SU-DHL-6 (cell line): ENCODE measurements around the gene KSR2.

ENCODE experiments used
- H2AFZ ChIP-seq: fragments of 200-600 bp; sonication (generic); 2 replicates; pipeline ENCODE4 v1.6.1; 2014; ENCODE audit warnings: low read depth, mild to moderate bottlenecking, moderate library complexity, mixed read lengths, antibody characterized with exemption, low read length; ENCODE audit not compliant: severe bottlenecking
- H3F3A ChIP-seq: fragments of 200-600 bp; shearing (Covaris generic); 2 replicates; pipeline ENCODE4 v1.6.0; 2016; ENCODE audit warnings: antibody characterized with exemption, mild to moderate bottlenecking; ENCODE audit not compliant: insufficient read depth
- H3K27ac ChIP-seq: fragments of 200-600 bp; sonication (generic); 2 replicates; pipeline ENCODE4 v1.5.1; 2016; ENCODE audit warnings: low read depth, mild to moderate bottlenecking, low read length, moderate library complexity, mixed read lengths
- H3K27me3 ChIP-seq: fragments of 200-600 bp; sonication (generic), shearing (Covaris generic); 2 replicates; pipeline ENCODE4 v1.6.0; 2014; ENCODE audit warnings: mild to moderate bottlenecking, low read length
- H3K36me3 ChIP-seq: fragments of 200-600 bp; sonication (generic); 2 replicates; pipeline ENCODE4 v1.6.1; 2014; ENCODE audit warnings: mild to moderate bottlenecking, low read length, mixed read lengths
- H3K4me2 ChIP-seq: fragments of 300-600, 200-600 bp; shearing (Covaris generic), sonication (generic); 2 replicates; pipeline ENCODE4 v1.6.0; 2014; ENCODE audit warnings: low read length, low read depth, mild to moderate bottlenecking; ENCODE audit not compliant: poor library complexity, severe bottlenecking
- H3K4me3 ChIP-seq: fragments of 200-600 bp; sonication (generic); 2 replicates; pipeline ENCODE4 v1.5.1; 2014; ENCODE audit warnings: antibody characterized with exemption, low read length, mild to moderate bottlenecking, mixed read lengths; ENCODE audit not compliant: insufficient read depth, poor library complexity, severe bottlenecking
- H3K79me2 ChIP-seq: fragments of 200-600 bp; sonication (generic); 2 replicates; pipeline ENCODE4 v1.6.1; 2014; ENCODE audit warnings: mild to moderate bottlenecking, low read length, moderate library complexity; ENCODE audit not compliant: insufficient read depth
- H3K9ac ChIP-seq: fragments of 200-600 bp; sonication (generic); 2 replicates; pipeline ENCODE4 v1.7.0; 2014; ENCODE audit warnings: mild to moderate bottlenecking, low read length
- H3K9me2 ChIP-seq: fragments of 200-600 bp; sonication (generic); replicated peaks from 2 replicates; pipeline ENCODE4 v1.6.1; 2014; ENCODE audit warnings: low read length; ENCODE audit not compliant: insufficient read depth
- H3K9me3 ChIP-seq: fragments of 200-600 bp; sonication (generic); 2 replicates; pipeline ENCODE4 v1.6.1; 2014; ENCODE audit warnings: low read length, mixed read lengths; ENCODE audit not compliant: insufficient read depth
- H4K20me1 ChIP-seq: fragments of 200-600 bp; sonication (generic); 2 replicates; pipeline ENCODE4 v1.6.1; 2014; ENCODE audit warnings: low read depth, mild to moderate bottlenecking, antibody characterized with exemption, low read length, moderate library complexity, mixed read lengths
- CTCF ChIP-seq: fragments of 200-600 bp; sonication (generic); IDR thresholded peaks from one replicate; pipeline ENCODE4 v1.5.1; 2017; ENCODE audit warnings: antibody characterized with exemption, mild to moderate bottlenecking, low read length, moderate library complexity; ENCODE audit not compliant: insufficient read depth, poor library complexity, severe bottlenecking
- EZH2phosphoT487 ChIP-seq: fragments of 200-600 bp; sonication (generic), shearing (Covaris generic); conservative IDR thresholded peaks from 2 replicates; pipeline ENCODE4 v1.6.1; 2018; ENCODE audit warnings: mild to moderate bottlenecking, antibody characterized with exemption, low read length, moderate library complexity, mixed read lengths

Gene KSR2

GRCh38 chr12:117421987-117422386 is 546.8 kb downstream of the KSR2 start:
- no peak for TF ChIP-seq EZH2phosphoT487
- H3K9ac ChIP-seq: no peak overlapping the region
- H3K27ac ChIP-seq: no peak overlapping the region
- H3K9me2 ChIP-seq: no peaks in the 10 kb centered on the region
- H2AFZ ChIP-seq: no peak overlapping the region
- H3K9me3 ChIP-seq: no peaks in the 10 kb centered on the region
- H3F3A ChIP-seq: no peaks in the 10 kb centered on the region
- H3K4me3 ChIP-seq: no peak overlapping the region
- no peak overlapping the region for H3K4me2 ChIP-seq
- H3K36me3 ChIP-seq: no peaks in the 10 kb centered on the region
- H3K79me2 ChIP-seq: no peaks in the 10 kb centered on the region
- H4K20me1 ChIP-seq: no peaks in the 10 kb centered on the region
- H3K27me3 ChIP-seq: no peaks in the 10 kb centered on the region; the same call in 1 of the 2 replicates

- Histone ChIP-seq H4K20me1 (no peaks in the 10 kb centered on the region), H3F3A (no peaks in the 10 kb centered on the region), H3K4me3 (no peak overlapping the region), H3K9me2 (no peaks in the 10 kb centered on the region), H3K27me3 (no peaks in the 10 kb centered on the region; the same call in 1 of the 2 replicates), H3K79me2 (no peaks in the 10 kb centered on the region), H3K9ac (no peak overlapping the region), H3K36me3 (no peaks in the 10 kb centered on the region), H3K9me3 (no peaks in the 10 kb centered on the region), H3K4me2 (no peak overlapping the region), H3K27ac (no peak overlapping the region), H2AFZ (no peak overlapping the region)
- TF ChIP-seq CTCF (no peak), EZH2phosphoT487 (no peak)
These were observed 547.6 kb downstream of the KSR2 start for GRCh38 chr12:117421068-117421752.

GRCh38 chr12:117417004-117417403 is 551.8 kb downstream of the KSR2 start:
- no peaks in the 10 kb centered on the region for H3K9me3 ChIP-seq
- H3K36me3 ChIP-seq: no peaks in the 10 kb centered on the region
- H3K27me3 ChIP-seq: no peaks in the 10 kb centered on the region
- no peak overlapping the region for H3K9ac ChIP-seq
- H3K79me2 ChIP-seq: no peaks in the 10 kb centered on the region
- no peaks in the 10 kb centered on the region for H4K20me1 ChIP-seq
- no peaks in the 10 kb centered on the region for H3K9me2 ChIP-seq
- H2AFZ ChIP-seq: no peak overlapping the region
- no peaks in the 10 kb centered on the region for H3F3A ChIP-seq
- TF ChIP-seq EZH2phosphoT487 (no peak), CTCF (no peak)
- no peak overlapping the region for H3K27ac ChIP-seq
- H3K4me3 ChIP-seq: no peak overlapping the region
- no peak overlapping the region for H3K4me2 ChIP-seq

- TF ChIP-seq CTCF (no peak), EZH2phosphoT487 (no peak)
- no peak overlapping the region for H3K27ac ChIP-seq
- H3K4me2 ChIP-seq: no peak overlapping the region
- no peak overlapping the region for H3K4me3 ChIP-seq
- H3K36me3 ChIP-seq: no peaks in the 10 kb centered on the region
- H3K9ac ChIP-seq: no peak overlapping the region
- H3K79me2 ChIP-seq: no peaks in the 10 kb centered on the region
- H2AFZ ChIP-seq: no peak overlapping the region
- no peaks in the 10 kb centered on the region for H3K9me2 ChIP-seq
- no peaks in the 10 kb centered on the region for H3K27me3 ChIP-seq
- no peaks in the 10 kb centered on the region for H3K9me3 ChIP-seq
- no peaks in the 10 kb centered on the region for H3F3A ChIP-seq
- H4K20me1 ChIP-seq: no peaks in the 10 kb centered on the region
These were observed 556.2 kb downstream of the KSR2 start for GRCh38 chr12:117412465-117413188.
